K562 (cell line): Measurements from ENCODE around the gene TMEFF2. TPM values are rescaled to one million over a fixed set of nuclear protein-coding genes. Genes with fewer than 3 reads are reported as not detected.

Experiments used
- ATAC-seq: fragments of 200-7000 bp; cut with Tn5 transposase; 3 replicates; pipeline ENCODE4 v1.9.1; 2020; ENCODE audit warnings: moderate library complexity
- BruUV-seq: library from RNA; stranded (reverse); fragments of 400-500 nt; replicated peaks from 2 replicates; lab custom pipeline; 2021; lab: Mats Ljungman, UMichigan
- CTCF ChIA-PET: fragments of 300-600 bp; formaldehyde crosslinking; extraction: SDS; loops from one replicate; lab custom pipeline; 2021; ENCODE audit warnings: low intra/inter-chr PET ratio; lab: Yijun Ruan, JAX
- POLR2A ChIA-PET: fragments of 300-600, 350-650 bp; sonication (Branson Sonifier 250); formaldehyde crosslinking; extraction: SDS; loops from one replicate; lab custom pipeline; 2021; ENCODE audit warnings: antibody characterized with exemption, inconsistent platforms; lab: Yijun Ruan, JAX
- DNase-seq, 4 experiments: peaks; one replicate each; pipeline versions ENCODE4 v3.0.0 to v3.0.0-alpha.2; 2011 to 2018; ENCODE audit warnings: low spot score in 3 of 4, mixed read lengths in 3 of 4; ENCODE audit errors: extremely low read depth in 1 of 4
- FAIRE-seq: peaks from 2 replicates; lab custom pipeline; 2011; peaks lifted over from hg19 to GRCh38; lab: Jason Lieb, UNC
- H2AFZ ChIP-seq: 2 replicates; pipeline ENCODE4 v1.6.0; 2011; ENCODE audit warnings: low read depth, low read length, control low read depth, inconsistent platforms
- H3K27ac ChIP-seq: fragments of 200-600 bp; 3 replicates; pipeline ENCODE4 v1.8.0; 2011; ENCODE audit warnings: low read depth, mild to moderate bottlenecking, control low read depth, inconsistent platforms, low read length, moderate library complexity, mixed read lengths; ENCODE audit errors: extremely low read depth
- H3K27me3 ChIP-seq, 2 experiments: fragments of 300-600 bp in 1 of 2; 2 replicates in 1 of 2; 3 replicates in 1 of 2; pipeline versions ENCODE4 v1.6.0 to v1.8.0; 2011; ENCODE audit warnings: inconsistent platforms in 2 of 2, low read length in 2 of 2, mild to moderate bottlenecking in 1 of 2, mixed read lengths in 1 of 2, moderate library complexity in 1 of 2; ENCODE audit not compliant: control insufficient read depth in 2 of 2, insufficient read depth in 2 of 2
- H3K36me3 ChIP-seq: fragments of 300-600 bp; 3 replicates; pipeline ENCODE4 v1.8.0; 2011; ENCODE audit warnings: mild to moderate bottlenecking, low read length, inconsistent platforms; ENCODE audit not compliant: control insufficient read depth, insufficient read depth
- H3K4me1 ChIP-seq, 2 experiments: fragments of 200-600 bp in 1 of 2; replicated peaks in 1 of 2; 2 replicates in 1 of 2; 3 replicates in 1 of 2; pipeline versions ENCODE4 v1.5.1 to v1.8.0; 2011; ENCODE audit warnings: inconsistent platforms in 2 of 2, low read length in 2 of 2, mild to moderate bottlenecking in 1 of 2, mixed read lengths in 1 of 2, moderate library complexity in 1 of 2; ENCODE audit not compliant: control insufficient read depth in 2 of 2, insufficient read depth in 2 of 2
- H3K4me2 ChIP-seq: 2 replicates; pipeline ENCODE4 v1.6.1; 2011; ENCODE audit warnings: low read length, control low read depth, inconsistent platforms, mixed read lengths; ENCODE audit not compliant: insufficient read depth
- H3K4me3 ChIP-seq: fragments of 200-600 bp; sonication (generic), shearing (Covaris generic); 2 replicates; pipeline ENCODE4 v1.5.1; 2016; ENCODE audit warnings: control low read depth, inconsistent platforms
- H3K79me2 ChIP-seq: fragments of 200-600 bp; 3 replicates; pipeline ENCODE4 v1.8.0; 2011; ENCODE audit warnings: low read length, inconsistent platforms; ENCODE audit not compliant: control insufficient read depth, insufficient read depth
- H3K9ac ChIP-seq, 2 experiments: 2 replicates each; pipeline versions ENCODE4 v1.6.0 to v1.6.1; 2011; ENCODE audit warnings: low read depth in 2 of 2, low read length in 2 of 2, control low read depth in 1 of 2, inconsistent platforms in 1 of 2, mild to moderate bottlenecking in 1 of 2, mixed read lengths in 1 of 2; ENCODE audit not compliant: insufficient read depth in 1 of 2
- H3K9me1 ChIP-seq: one replicate; pipeline ENCODE4 v1.6.0; 2011; ENCODE audit warnings: inconsistent platforms, mild to moderate bottlenecking, low read length, moderate library complexity; ENCODE audit not compliant: control insufficient read depth, insufficient read depth
- H3K9me3 ChIP-seq: replicated peaks from 2 replicates; pipeline ENCODE4 v1.5.1; 2011; ENCODE audit warnings: low read depth, low read length, inconsistent platforms; ENCODE audit not compliant: control insufficient read depth, insufficient read depth
- H4K20me1 ChIP-seq: replicated peaks from 2 replicates; pipeline ENCODE4 v1.6.1; 2011; ENCODE audit warnings: low read length, inconsistent platforms, mixed read lengths; ENCODE audit not compliant: control insufficient read depth, insufficient read depth
- ZNF785 ChIP-seq: fragments of 250-450 bp; sonication (Bioruptor Pico); IDR thresholded peaks from 2 replicates; pipeline ENCODE4 v1.4.0; 2020; ENCODE audit warnings: mild to moderate bottlenecking
- WGBS: fragments of 100-300 bp; shearing (Covaris generic); methylation state at CpG from one replicate; pipeline ENCODE4 v1.1.6; 2016; ENCODE audit warnings: low coverage, mixed read lengths; ENCODE audit not compliant: insufficient coverage; ENCODE audit errors: missing lambda C conversion rate; 5-methylcytosine and 5-hydroxymethylcytosine counted together
- in situ Hi-C: fragments of 300-500 bp; cut with MboI; formaldehyde crosslinking; loops from 4 replicates; pipeline ENCODE4 v1.15.0; 2018; ENCODE audit warnings: inconsistent platforms, mixed read lengths
- intact Hi-C: fragments of 100-400 bp; cut with micrococcal nuclease; formaldehyde crosslinking; loops from 2 replicates; pipeline ENCODE4 v1.14.2; 2022
- polyA plus RNA-seq, 8 experiments: library from polyadenylated mRNA; depleted of rRNA in 4 of 8; stranded (reverse) in 5 of 8; unstranded in 3 of 8; fragments of >200 nt; fragmentation: Nextera tagmentation in 2 of 8; fragmentation: Illumina TruSeq in 1 of 8; extraction: Ambion mirVana in 2 of 8; extraction: Trizol in 1 of 8; gene quantifications; 2 replicates each; pipeline versions ENCODE4 v1.2.1 to v1.2.3, GENCODE V29; 2011 to 2014; ENCODE audit warnings: inconsistent platforms in 1 of 8, missing spikeins in 1 of 8
- total RNA-seq, 7 experiments: library from RNA; depleted of rRNA in 6 of 7; stranded (reverse); fragments of >200 nt in 6 of 7; fragmentation: Illumina TruSeq in 2 of 7; extraction: Trizol in 2 of 7; gene quantifications; 2 replicates each; pipeline versions ENCODE4 v1.2.1 to v1.2.3, GENCODE V29; 2011 to 2021; ENCODE audit warnings: low replicate concordance in 1 of 7
- TF ChIP-seq, protein P1 (sequence below), 3 experiments: IDR thresholded peaks in 2 of 3; conservative IDR thresholded peaks in 1 of 3; 2 replicates each; pipeline ENCODE4 v1.5.1; 2011 to 2012; ENCODE audit warnings: low read length in 3 of 3, mild to moderate bottlenecking in 3 of 3, control low read depth in 2 of 3, improper control_type of control experiment in 1 of 3, inconsistent platforms in 1 of 3, low read depth in 1 of 3, mixed read lengths in 1 of 3, moderate library complexity in 1 of 3; ENCODE audit not compliant: insufficient read depth in 2 of 3

The TMEFF2 gene
- total and polyA plus RNA-seq, 9 of the 15 experiments (the other 6 are each of a cell fraction or from before 2014, with no cell fraction given), result 1.4 TPM; not detected in 8

DNA sequence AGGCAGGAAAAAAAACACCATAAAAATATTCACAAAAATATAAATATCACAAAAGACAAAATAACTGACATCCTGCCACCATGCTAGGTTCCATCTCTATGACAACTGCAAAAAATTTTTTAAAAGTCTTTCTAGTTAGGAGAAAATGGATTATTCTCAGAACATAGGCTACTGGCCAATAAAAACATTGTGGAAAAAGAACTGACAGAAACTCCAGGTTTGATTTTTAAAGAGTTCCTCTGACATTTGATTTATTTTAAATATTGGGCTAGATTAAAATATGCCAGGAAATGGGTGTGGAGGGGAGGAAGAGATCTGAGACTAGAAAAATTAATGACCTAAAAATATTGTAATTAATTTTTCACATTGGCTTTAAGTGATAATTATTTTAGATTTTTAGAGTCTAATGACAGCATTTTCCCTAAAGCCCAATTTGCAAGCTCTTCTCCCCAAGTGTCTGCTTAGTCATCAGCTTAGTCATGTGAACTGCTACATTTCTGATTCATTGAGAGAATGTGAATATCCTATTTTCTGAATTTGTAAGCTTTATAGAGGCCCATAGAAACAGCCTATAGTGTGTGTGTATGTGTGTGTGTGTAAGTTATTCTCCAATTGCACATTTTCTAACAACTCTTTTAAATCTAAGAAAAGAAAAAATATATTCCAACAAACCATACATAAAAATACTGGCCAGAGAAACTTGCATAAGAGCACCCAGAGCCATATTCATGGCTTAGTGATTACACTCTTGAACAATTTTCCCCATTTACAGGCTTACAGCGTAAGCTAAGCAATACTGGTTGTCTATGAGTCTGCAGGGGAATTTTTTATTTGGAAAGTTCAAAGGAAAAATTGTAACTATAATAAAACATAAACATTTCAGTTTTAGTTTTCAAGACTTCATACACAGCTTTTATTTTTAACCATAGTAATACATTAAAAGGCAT, 48.4 kb downstream of the TMEFF2 start (continued):
- TF ChIP-seq ZNF785 (CRISPR knock-in tag), result no peak
- TF ChIP-seq, all 486 proteins: peak for 9

- no peak overlapping the region for H3K9ac ChIP-seq
- 15% methylated on average over 3 of the region's 3 CpGs for WGBS
- no TSS peak for BruUV-seq
- TF ChIP-seq, protein P1, sequence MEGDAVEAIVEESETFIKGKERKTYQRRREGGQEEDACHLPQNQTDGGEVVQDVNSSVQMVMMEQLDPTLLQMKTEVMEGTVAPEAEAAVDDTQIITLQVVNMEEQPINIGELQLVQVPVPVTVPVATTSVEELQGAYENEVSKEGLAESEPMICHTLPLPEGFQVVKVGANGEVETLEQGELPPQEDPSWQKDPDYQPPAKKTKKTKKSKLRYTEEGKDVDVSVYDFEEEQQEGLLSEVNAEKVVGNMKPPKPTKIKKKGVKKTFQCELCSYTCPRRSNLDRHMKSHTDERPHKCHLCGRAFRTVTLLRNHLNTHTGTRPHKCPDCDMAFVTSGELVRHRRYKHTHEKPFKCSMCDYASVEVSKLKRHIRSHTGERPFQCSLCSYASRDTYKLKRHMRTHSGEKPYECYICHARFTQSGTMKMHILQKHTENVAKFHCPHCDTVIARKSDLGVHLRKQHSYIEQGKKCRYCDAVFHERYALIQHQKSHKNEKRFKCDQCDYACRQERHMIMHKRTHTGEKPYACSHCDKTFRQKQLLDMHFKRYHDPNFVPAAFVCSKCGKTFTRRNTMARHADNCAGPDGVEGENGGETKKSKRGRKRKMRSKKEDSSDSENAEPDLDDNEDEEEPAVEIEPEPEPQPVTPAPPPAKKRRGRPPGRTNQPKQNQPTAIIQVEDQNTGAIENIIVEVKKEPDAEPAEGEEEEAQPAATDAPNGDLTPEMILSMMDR (IDR thresholded peaks at IDR 0.05 in 2 of 3, conservative IDR thresholded peaks at IDR 0.05 in 1 of 3; ENCODE audit: insufficient read depth in 2 of 3, low read depth in 1 of 3, low read length in 3 of 3), result no peak
- in situ Hi-C loops, result no loop called here
- intact Hi-C loops, result loop anchor here (5.0 kb wide), 1 partner anchor 198 kb away; no protein-coding TSS in a partner anchor
- FAIRE-seq, result no peak
- no peaks in the 10 kb centered on the region for H3K9me3 ChIP-seq
- no peak overlapping the region for H2AFZ ChIP-seq
- H3K4me3 ChIP-seq, result no peak overlapping the region
- peaks cover 0 to 3% of the 10 kb centered on the region in 2 experiments; a peak in 2 of 5 replicates for H3K4me1 ChIP-seq
- no peak for DNase-seq
- ChIA-PET CTCF (no interaction called here), POLR2A (no interaction called here)
- H3K9me1 ChIP-seq, result no peaks in the 10 kb centered on the region
- H3K4me2 ChIP-seq, result no peak overlapping the region
- no peaks in the 10 kb centered on the region for H4K20me1 ChIP-seq
- no peaks in the 10 kb centered on the region for H3K36me3 ChIP-seq
- H3K79me2 ChIP-seq, result no peaks in the 10 kb centered on the region
- ATAC-seq, result no peak
- no peak overlapping the region for H3K27ac ChIP-seq
- no peaks in the 10 kb centered on the region for H3K27me3 ChIP-seq
Measured at GRCh38 chr2:192145496-192145895, 49.2 kb downstream of the TMEFF2 start.
